Mucosa of descending colon (tissue), 3 donors: ENCODE data around the gene PEAK1. TPM values are rescaled to one million over a fixed set of nuclear protein-coding genes. Genes with fewer than 3 reads are reported as not detected.

Experiments used
- ATAC-seq: fragments of 200-7000 bp; cut with Tn5 transposase; one replicate; pipeline ENCODE4 v1.9.1; 2020; ENCODE audit warnings: mild to moderate bottlenecking, moderate library complexity
- DNase-seq, 3 donors: peaks; one replicate each; pipeline ENCODE4 v3.0.0-alpha.2; 2020
- H3K36me3 ChIP-seq: fragments of 200-600 bp; one replicate; pipeline ENCODE4 v1.8.0; 2021; ENCODE audit warnings: low read depth, mild to moderate bottlenecking
- H3K4me1 ChIP-seq: fragments of 200-600 bp; one replicate; pipeline ENCODE4 v1.8.0; 2021; ENCODE audit warnings: low read depth, mild to moderate bottlenecking
- H3K4me3 ChIP-seq: fragments of 200-600 bp; one replicate; pipeline ENCODE4 v1.8.0; 2021; ENCODE audit warnings: mild to moderate bottlenecking
- H3K9me3 ChIP-seq: fragments of 200-600 bp; one replicate; pipeline ENCODE4 v1.8.0; 2021; ENCODE audit warnings: mild to moderate bottlenecking
- intact Hi-C, 2 donors: fragments of 100-400 bp; cut with DNase I in 1 of 2; cut with micrococcal nuclease in 1 of 2; formaldehyde crosslinking; loops; one replicate each; pipeline versions ENCODE4 v1.11.0 to v1.11.1; 2022; cut with DNase I, micrococcal nuclease
- total RNA-seq, 3 donors: library from RNA; stranded (reverse); fragmentation: NEBNext Ultra II Directional in 2 of 3; extraction: Animal tissue kit (Norgen Biotek cat#: 25700) in 2 of 3; gene quantifications; one replicate each; pipeline versions ENCODE4 v1.2.1 to v1.2.4, GENCODE V29; 2021 to 2023
- TF ChIP-seq, protein P1 (sequence below): fragments of 200-600 bp; IDR thresholded peaks from one replicate; pipeline ENCODE4 v1.8.0; 2022; ENCODE audit warnings: antibody characterized with exemption, mild to moderate bottlenecking
- donor health status: DM: no; HTN: no; CAD: no; lungs with moderate emphysema.
- donor health status: DM: no; HTN: no; CAD: no.
- donor health status: DM: no; HTN: yes; CAD: no.

Gene PEAK1
- total RNA-seq, 3 donors from 2014 or later = 47.9 to 75.3 (median 65.7) TPM

DNA sequence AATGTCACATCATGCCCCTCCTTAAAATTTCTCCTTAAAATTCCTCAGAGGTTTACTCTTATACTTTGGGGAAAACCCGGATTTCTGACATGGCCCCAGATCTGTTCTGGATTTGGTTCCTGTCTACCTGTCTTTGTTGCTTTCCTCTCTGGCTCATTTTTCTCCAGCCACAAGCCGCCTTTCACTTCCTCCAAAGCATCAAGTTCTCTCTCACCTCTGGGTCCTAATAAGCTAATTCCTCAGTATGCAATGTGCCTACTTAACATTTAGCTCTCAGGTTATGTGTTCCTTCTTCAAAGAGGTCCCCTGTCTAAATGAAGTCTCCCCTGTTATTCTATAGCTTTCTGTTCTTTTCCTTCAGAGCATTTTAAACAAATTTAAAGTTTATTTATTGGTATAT lies 16.9 kb upstream of the PEAK1 start:
- Histone ChIP-seq H3K36me3 (no peaks in the 10 kb centered on the region), H3K9me3 (no peaks in the 10 kb centered on the region), H3K4me3 (no peak overlapping the region), H3K4me1 (peaks cover 5% of the 10 kb centered on the region)
- TF ChIP-seq, protein P1, sequence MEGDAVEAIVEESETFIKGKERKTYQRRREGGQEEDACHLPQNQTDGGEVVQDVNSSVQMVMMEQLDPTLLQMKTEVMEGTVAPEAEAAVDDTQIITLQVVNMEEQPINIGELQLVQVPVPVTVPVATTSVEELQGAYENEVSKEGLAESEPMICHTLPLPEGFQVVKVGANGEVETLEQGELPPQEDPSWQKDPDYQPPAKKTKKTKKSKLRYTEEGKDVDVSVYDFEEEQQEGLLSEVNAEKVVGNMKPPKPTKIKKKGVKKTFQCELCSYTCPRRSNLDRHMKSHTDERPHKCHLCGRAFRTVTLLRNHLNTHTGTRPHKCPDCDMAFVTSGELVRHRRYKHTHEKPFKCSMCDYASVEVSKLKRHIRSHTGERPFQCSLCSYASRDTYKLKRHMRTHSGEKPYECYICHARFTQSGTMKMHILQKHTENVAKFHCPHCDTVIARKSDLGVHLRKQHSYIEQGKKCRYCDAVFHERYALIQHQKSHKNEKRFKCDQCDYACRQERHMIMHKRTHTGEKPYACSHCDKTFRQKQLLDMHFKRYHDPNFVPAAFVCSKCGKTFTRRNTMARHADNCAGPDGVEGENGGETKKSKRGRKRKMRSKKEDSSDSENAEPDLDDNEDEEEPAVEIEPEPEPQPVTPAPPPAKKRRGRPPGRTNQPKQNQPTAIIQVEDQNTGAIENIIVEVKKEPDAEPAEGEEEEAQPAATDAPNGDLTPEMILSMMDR = no peak
- intact Hi-C loops = no loop called here
- DNase-seq (no peak), ATAC-seq (no peak)

- H3K4me1 ChIP-seq = no peaks in the 10 kb centered on the region
- H3K36me3 ChIP-seq = no peaks in the 10 kb centered on the region
- TF ChIP-seq, protein P1 = no peak
- H3K9me3 ChIP-seq = no peaks in the 10 kb centered on the region
- H3K4me3 ChIP-seq = no peak overlapping the region
- ATAC-seq = no peak
- intact Hi-C loops = no loop called here
- DNase-seq = no peak
Observed at GRCh38 chr15:77430652-77431051, 10.7 kb upstream of the PEAK1 start.

DNA sequence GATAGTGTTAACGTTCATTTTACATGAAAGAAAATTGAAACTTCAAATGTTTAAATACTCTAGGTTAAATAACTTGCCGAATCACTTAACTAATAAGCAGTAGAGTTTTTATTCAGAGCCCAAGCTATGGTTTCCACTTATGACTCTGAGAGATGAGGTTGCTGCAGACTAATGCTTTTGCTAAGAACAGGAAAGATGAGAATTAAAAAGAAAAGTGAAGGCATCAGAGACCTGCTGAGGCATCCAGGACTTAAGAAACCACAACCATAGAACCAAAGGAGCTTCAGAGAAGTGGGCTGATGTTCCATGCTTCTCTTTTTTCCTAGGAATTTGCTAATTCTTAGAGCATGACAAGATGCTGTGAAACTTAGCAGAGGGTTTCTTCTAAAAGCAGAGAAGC lies 10.3 kb upstream of the PEAK1 start:
- no peaks in the 10 kb centered on the region for H3K4me1 ChIP-seq
- no peaks in the 10 kb centered on the region for H3K9me3 ChIP-seq
- DNase-seq = no peak
- TF ChIP-seq, protein P1 = no peak
- no peak overlapping the region for H3K4me3 ChIP-seq
- intact Hi-C loops = no loop called here
- no peaks in the 10 kb centered on the region for H3K36me3 ChIP-seq
- ATAC-seq = no peak

DNA sequence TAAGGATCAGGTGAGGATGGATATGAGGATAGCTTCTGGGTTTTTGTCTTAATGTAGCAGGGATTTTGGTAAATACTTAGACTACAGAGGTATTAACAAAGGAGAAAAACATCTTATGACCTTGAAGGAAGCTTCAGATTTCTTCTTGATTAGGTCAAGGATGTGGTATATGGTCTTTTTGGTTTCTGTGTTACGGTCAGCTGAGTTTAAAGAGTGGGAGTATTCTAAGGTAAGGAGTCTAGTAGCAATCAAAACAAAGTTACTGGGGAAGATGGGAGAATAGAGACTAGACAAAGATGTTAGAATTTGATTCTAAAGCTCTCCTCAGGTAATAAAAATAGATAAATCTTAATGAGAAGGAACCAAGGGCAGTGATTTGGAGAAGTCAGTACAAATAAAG lies 7.0 kb upstream of the PEAK1 start:
- TF ChIP-seq, protein P1 = no peak
- intact Hi-C loops = no loop called here
- no peaks in the 10 kb centered on the region for H3K9me3 ChIP-seq
- no peak overlapping the region for H3K4me3 ChIP-seq
- H3K4me1 ChIP-seq = peaks cover 6% of the 10 kb centered on the region
- ATAC-seq (no peak), DNase-seq (no peak)
- H3K36me3 ChIP-seq = no peaks in the 10 kb centered on the region

DNA sequence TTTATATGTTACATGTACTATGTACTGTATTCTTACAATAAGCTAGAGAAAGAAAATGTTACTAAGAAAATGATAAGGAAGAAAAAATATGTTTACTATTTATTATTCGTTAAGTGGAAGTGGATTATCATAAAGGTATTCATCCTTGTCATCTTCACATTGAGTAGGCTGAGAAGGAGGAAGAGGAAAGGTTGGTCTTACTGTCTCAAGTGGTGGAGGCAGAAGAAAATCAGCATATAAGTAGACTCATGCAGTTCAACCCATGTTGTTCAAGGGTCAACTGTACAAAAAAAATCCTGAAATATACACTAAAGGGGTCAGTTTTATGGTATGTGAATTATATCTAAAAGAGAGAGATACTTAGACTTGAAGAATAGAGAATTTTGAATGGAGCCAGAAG lies 6.5 kb upstream of the PEAK1 start:
- Histone ChIP-seq H3K4me1 (peaks cover 11% of the 10 kb centered on the region), H3K4me3 (no peak overlapping the region), H3K36me3 (no peaks in the 10 kb centered on the region), H3K9me3 (no peaks in the 10 kb centered on the region)
- TF ChIP-seq, protein P1 = no peak
- DNase-seq (no peak), ATAC-seq (no peak)
- intact Hi-C loops = no loop called here

- ATAC-seq (no peak), DNase-seq (no peak)
- Histone ChIP-seq H3K4me1 (peaks cover 13% of the 10 kb centered on the region), H3K9me3 (no peaks in the 10 kb centered on the region), H3K36me3 (no peaks in the 10 kb centered on the region), H3K4me3 (no peak overlapping the region)
- intact Hi-C loops = no loop called here
- TF ChIP-seq, protein P1 = no peak
Observed at GRCh38 chr15:77425104-77425503, 5.2 kb upstream of the PEAK1 start.
